HG03432 (cell line): ENCODE results near the gene LEMD1.
"Not testable (repeated sequence)": the region's sequence is repeated elsewhere in the genome, so short reads cannot be mapped to it uniquely, and the experiment has no call there.

Source experiments
- ATAC-seq: cut with Tn5 transposase; IDR thresholded peaks from one replicate; pipeline ENCODE4 v1.9.1; 2021; ENCODE audit warnings: mild to moderate bottlenecking, moderate library complexity; ENCODE audit not compliant: unreplicated experiment

The LEMD1 gene

GRCh38 chr1:205447457-205448341, 25.8 kb upstream of the LEMD1 start:
- no peak for ATAC-seq

- no peak for ATAC-seq
These were observed 25.0 kb upstream of the LEMD1 start for GRCh38 chr1:205446828-205447227.

GRCh38 chr1:205445646-205445935, 23.7 kb upstream of the LEMD1 start:
- no peak for ATAC-seq

- no peak for ATAC-seq
These were observed 23.2 kb upstream of the LEMD1 start for GRCh38 chr1:205444931-205445645.

- no peak for ATAC-seq
These were observed 22.6 kb upstream of the LEMD1 start for GRCh38 chr1:205444300-205444930.

GRCh38 chr1:205443585-205444299, 21.9 kb upstream of the LEMD1 start:
- no peak for ATAC-seq

GRCh38 chr1:205442051-205442725, 20.3 kb upstream of the LEMD1 start:
- no peak for ATAC-seq

- ATAC-seq: no peak
These were observed 19.8 kb upstream of the LEMD1 start for GRCh38 chr1:205441716-205442050.

GRCh38 chr1:205441318-205441633, 19.4 kb upstream of the LEMD1 start:
- no peak for ATAC-seq

- peak; percentile 80 for ATAC-seq
These were observed 18.8 kb upstream of the LEMD1 start for GRCh38 chr1:205440476-205441317.

GRCh38 chr1:205440121-205440475, 18.2 kb upstream of the LEMD1 start:
- no peak for ATAC-seq

- ATAC-seq: no peak
These were observed 16.6 kb upstream of the LEMD1 start for GRCh38 chr1:205438213-205439158.

GRCh38 chr1:205437570-205437969, 15.7 kb upstream of the LEMD1 start:
- ATAC-seq: no peak

- ATAC-seq: no peak
These were observed 15.0 kb upstream of the LEMD1 start for GRCh38 chr1:205436776-205437410.

- ATAC-seq: no peak
These were observed 14.0 kb upstream of the LEMD1 start for GRCh38 chr1:205435578-205436573.

- ATAC-seq: no peak
These were observed 12.9 kb upstream of the LEMD1 start for GRCh38 chr1:205434738-205435137.

- not testable (repeated sequence) for ATAC-seq
These were observed 10.8 kb upstream of the LEMD1 start for GRCh38 chr1:205432692-205433091.
